Ecto neural progenitor cell (in vitro differentiated cells): Measurements from ENCODE around the gene VSTM4.
A peak's percentile ranks its signal among the peaks of the same experiment; 100 is the strongest.

Source experiments
- DNase-seq: peaks from one replicate; pipeline ENCODE4 v3.0.0-alpha.2; 2018; ENCODE audit warnings: low spot score

Gene VSTM4

GRCh38 chr10:49070701-49071100, 44.6 kb downstream of the VSTM4 start:
- peak; percentile 21 for DNase-seq

- DNase-seq, result no peak
Observed at GRCh38 chr10:49068672-49069217, 46.6 kb downstream of the VSTM4 start.

- DNase-seq, result peak; percentile 24
Observed at GRCh38 chr10:49068209-49068608, 47.1 kb downstream of the VSTM4 start.

GRCh38 chr10:49066944-49067730, 48.2 kb downstream of the VSTM4 start:
- DNase-seq, result no peak

- no peak for DNase-seq
Observed at GRCh38 chr10:49062229-49062628, 53.1 kb downstream of the VSTM4 start.

- DNase-seq, result no peak
Observed at GRCh38 chr10:49061667-49062066, 53.7 kb downstream of the VSTM4 start.

GRCh38 chr10:49058463-49059255, 56.7 kb downstream of the VSTM4 start:
- DNase-seq, result no peak

GRCh38 chr10:49057231-49057880, 58.0 kb downstream of the VSTM4 start:
- DNase-seq, result no peak

GRCh38 chr10:49056356-49056755, 59.0 kb downstream of the VSTM4 start:
- DNase-seq, result no peak

- no peak for DNase-seq
Observed at GRCh38 chr10:49055221-49055849, 60.0 kb downstream of the VSTM4 start.

GRCh38 chr10:49054753-49055152, 60.6 kb downstream of the VSTM4 start:
- DNase-seq, result no peak

- DNase-seq, result no peak
Observed at GRCh38 chr10:49053998-49054692, 61.2 kb downstream of the VSTM4 start.

GRCh38 chr10:49053053-49053997, 62.0 kb downstream of the VSTM4 start:
- DNase-seq, result no peak

GRCh38 chr10:49052069-49052468, 63.3 kb downstream of the VSTM4 start:
- no peak for DNase-seq

GRCh38 chr10:49050906-49051305, 64.4 kb downstream of the VSTM4 start:
- DNase-seq, result no peak

GRCh38 chr10:49050366-49050765, 65.0 kb downstream of the VSTM4 start:
- DNase-seq, result no peak

GRCh38 chr10:49049660-49050059, 65.7 kb downstream of the VSTM4 start:
- no peak for DNase-seq

- DNase-seq, result no peak
Observed at GRCh38 chr10:49047128-49047639, 68.1 kb downstream of the VSTM4 start.

- no peak for DNase-seq
Observed at GRCh38 chr10:49044293-49045193, 70.8 kb downstream of the VSTM4 start.
